Peyer's patch (tissue), 4 donors: ENCODE measurements around the gene ZC3H18. TPM values are rescaled to one million over a fixed set of nuclear protein-coding genes. Genes with fewer than 3 reads are reported as not detected.
A peak's percentile ranks its signal among the peaks of the same experiment; 100 is the strongest.

Experiments used
- DNase-seq, 3 donors: peaks; one replicate each; pipeline ENCODE4 v3.0.0-alpha.2; 2017 to 2019
- H3K27ac ChIP-seq, 4 donors: fragments of 200-600 bp; sonication (generic); one replicate each; pipeline ENCODE4 v1.5.1; 2016 to 2019
- H3K27me3 ChIP-seq, 2 donors: fragments of 200-600 bp; sonication (generic); one replicate each; pipeline ENCODE4 v1.5.1; 2019
- H3K36me3 ChIP-seq, 3 donors: fragments of 200-600 bp; sonication (generic); one replicate each; pipeline ENCODE4 v1.5.1; 2016 to 2019
- H3K4me1 ChIP-seq, 4 donors: fragments of 200-600 bp; sonication (generic); one replicate each; pipeline ENCODE4 v1.5.1; 2016 to 2019
- H3K4me3 ChIP-seq, 4 donors: fragments of 200-600 bp; sonication (generic); 1 replicate in 3 of 4; 2 replicates in 1 of 4; pipeline ENCODE4 v1.5.1; 2016 to 2019; ENCODE audit warnings: mild to moderate bottlenecking in 1 of 4
- H3K9me3 ChIP-seq, 4 donors: fragments of 200-600 bp; sonication (generic); one replicate each; pipeline ENCODE4 v1.5.1; 2016 to 2019; ENCODE audit warnings: mild to moderate bottlenecking in 1 of 4
- POLR2A ChIP-seq, 2 donors: fragments of 450-650 bp; IDR thresholded peaks; one replicate each; pipeline ENCODE4 v1.5.1; 2017; ENCODE audit warnings: antibody characterized with exemption in 2 of 2, mild to moderate bottlenecking in 2 of 2, moderate library complexity in 2 of 2
- total RNA-seq, 4 donors: library from RNA; depleted of rRNA; stranded (reverse); fragments of >200 nt; gene quantifications; one replicate each; pipeline ENCODE4 v1.1.0, GENCODE V29; 2016
- TF ChIP-seq, protein P1 (sequence below), 6 experiments: fragments of 450-650 bp in 4 of 6; fragments of 200-600 bp in 2 of 6; sonication (generic) in 1 of 6; IDR thresholded peaks; one replicate each; pipeline ENCODE4 v1.5.1; 2017 to 2019; ENCODE audit warnings: antibody characterized with exemption in 6 of 6, mild to moderate bottlenecking in 3 of 6, moderate library complexity in 1 of 6

Gene ZC3H18
- total RNA-seq, 4 donors from 2014 or later = 22.8 to 47.0 (median 32.9) TPM

DNA sequence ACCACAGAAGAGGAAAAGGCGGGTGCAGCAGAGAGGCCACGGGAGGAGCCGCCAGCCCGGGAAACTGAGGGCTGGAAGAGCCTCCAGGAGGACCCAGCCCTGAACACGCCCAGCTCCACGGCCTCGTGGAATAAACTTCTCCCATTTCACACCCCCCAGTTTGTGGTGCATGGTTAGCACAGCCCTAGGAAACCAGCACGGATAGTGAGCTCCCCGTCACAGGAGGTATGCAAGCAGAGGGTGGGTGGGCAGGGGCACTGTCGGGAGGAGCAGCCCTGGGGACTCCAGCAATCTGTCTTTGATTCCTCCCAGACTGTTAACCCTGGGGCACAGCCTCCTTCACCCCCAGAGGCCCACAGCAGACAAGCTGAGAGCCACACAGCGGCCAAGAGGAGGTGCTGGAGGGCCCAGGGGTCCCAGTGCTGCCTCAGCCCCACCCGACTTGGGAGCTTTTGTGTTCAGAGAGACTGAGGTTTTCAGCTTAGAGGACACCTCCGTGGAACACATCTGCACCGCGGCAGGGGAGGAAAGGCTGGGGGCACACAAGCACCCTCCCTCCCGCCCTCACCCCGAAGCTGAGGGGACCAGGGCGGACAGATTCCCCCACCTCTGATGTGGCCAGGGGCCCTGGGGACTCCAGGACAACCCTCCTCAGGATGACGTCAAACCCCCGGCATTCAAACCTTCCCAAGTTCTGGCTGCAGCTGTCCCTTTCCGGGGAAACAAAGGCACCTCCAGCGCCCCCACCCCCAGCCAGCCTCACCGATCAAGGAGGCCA is 66.5 kb downstream of the ZC3H18 start:
- TF ChIP-seq POLR2A (IDR thresholded peaks at IDR 0.05) = no peak
- TF ChIP-seq, protein P1, sequence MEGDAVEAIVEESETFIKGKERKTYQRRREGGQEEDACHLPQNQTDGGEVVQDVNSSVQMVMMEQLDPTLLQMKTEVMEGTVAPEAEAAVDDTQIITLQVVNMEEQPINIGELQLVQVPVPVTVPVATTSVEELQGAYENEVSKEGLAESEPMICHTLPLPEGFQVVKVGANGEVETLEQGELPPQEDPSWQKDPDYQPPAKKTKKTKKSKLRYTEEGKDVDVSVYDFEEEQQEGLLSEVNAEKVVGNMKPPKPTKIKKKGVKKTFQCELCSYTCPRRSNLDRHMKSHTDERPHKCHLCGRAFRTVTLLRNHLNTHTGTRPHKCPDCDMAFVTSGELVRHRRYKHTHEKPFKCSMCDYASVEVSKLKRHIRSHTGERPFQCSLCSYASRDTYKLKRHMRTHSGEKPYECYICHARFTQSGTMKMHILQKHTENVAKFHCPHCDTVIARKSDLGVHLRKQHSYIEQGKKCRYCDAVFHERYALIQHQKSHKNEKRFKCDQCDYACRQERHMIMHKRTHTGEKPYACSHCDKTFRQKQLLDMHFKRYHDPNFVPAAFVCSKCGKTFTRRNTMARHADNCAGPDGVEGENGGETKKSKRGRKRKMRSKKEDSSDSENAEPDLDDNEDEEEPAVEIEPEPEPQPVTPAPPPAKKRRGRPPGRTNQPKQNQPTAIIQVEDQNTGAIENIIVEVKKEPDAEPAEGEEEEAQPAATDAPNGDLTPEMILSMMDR (IDR thresholded peaks at IDR 0.05) = no peak
- DNase-seq = no peak
- no peak overlapping the region for H3K4me3 ChIP-seq
- H3K27ac ChIP-seq = peak overlapping the region in 1 of 4 donors; percentile 17
- no peaks in the 10 kb centered on the region for H3K9me3 ChIP-seq
- H3K27me3 ChIP-seq = no peaks in the 10 kb centered on the region
- H3K36me3 ChIP-seq = peaks cover 0 to 9% (median 0%) of the 10 kb centered on the region in 3 donors
- H3K4me1 ChIP-seq = peaks cover 0 to 65% (median 29%) of the 10 kb centered on the region in 4 donors

DNA sequence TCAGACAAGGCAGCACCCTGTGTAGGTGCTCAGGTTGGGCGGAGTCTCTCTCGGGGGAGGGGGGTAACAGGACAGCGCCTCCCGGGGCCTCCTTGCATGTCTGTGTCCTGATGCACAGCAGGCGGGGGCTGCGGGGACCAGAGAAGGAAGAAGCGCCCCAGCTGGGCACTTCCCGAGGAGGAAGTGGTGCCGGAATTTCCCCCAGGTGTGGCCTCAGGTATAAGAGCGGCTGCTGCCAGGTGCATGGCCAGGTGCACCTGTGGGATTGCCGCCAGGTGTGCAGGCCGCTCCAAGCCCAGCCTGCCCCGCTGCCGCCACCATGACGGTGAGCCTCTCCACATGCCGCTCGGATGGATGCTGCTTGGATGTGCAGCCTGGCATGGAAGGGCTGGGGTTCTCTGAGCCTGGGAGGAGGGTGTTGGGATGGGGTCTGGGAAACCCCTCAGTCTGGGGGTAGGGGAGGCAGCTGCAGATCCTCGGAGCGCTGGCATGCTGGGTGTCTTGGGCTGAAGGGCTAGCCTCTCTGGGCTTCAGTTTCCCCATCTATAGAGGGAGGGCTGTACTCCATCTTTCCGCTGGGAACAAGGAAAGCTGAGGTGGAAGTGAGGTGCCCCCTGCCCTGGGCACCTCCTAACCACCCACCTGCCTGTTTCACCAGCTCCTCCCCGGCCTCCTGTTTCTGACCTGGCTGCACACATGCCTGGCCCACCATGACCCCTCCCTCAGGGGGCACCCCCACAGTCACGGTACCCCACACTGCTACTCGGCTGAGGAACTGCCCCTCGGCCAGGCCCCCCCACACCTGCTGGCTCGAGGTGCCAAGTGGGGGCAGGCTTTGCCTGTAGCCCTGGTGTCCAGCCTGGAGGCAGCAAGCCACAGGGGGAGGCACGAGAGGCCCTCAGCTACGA is 68.4 kb downstream of the ZC3H18 start, which contains the start of gene IL17C:
IL17C (plus strand) TSS at position 250 of the 908 bp plus-strand sequence; CDS start at position 320, 70 bp downstream.
- Histone ChIP-seq H3K36me3 (peaks cover 0 to 4% (median 0%) of the 10 kb centered on the region in 3 donors), H3K9me3 (no peaks in the 10 kb centered on the region), H3K4me1 (peaks cover 0 to 59% (median 25%) of the 10 kb centered on the region in 4 donors), H3K27me3 (no peaks in the 10 kb centered on the region), H3K4me3 (peak within 1 kb of the TSS in 1 of 4 donors; percentile 16), H3K27ac (peak within 1 kb of the TSS in 1 of 4 donors; percentile 13)
- TF ChIP-seq, protein P1 (IDR thresholded peaks at IDR 0.05) = no peak
- no peak for TF ChIP-seq POLR2A (IDR thresholded peaks at IDR 0.05)
- peak; percentile 76 to 82 (median 77) for DNase-seq

DNA sequence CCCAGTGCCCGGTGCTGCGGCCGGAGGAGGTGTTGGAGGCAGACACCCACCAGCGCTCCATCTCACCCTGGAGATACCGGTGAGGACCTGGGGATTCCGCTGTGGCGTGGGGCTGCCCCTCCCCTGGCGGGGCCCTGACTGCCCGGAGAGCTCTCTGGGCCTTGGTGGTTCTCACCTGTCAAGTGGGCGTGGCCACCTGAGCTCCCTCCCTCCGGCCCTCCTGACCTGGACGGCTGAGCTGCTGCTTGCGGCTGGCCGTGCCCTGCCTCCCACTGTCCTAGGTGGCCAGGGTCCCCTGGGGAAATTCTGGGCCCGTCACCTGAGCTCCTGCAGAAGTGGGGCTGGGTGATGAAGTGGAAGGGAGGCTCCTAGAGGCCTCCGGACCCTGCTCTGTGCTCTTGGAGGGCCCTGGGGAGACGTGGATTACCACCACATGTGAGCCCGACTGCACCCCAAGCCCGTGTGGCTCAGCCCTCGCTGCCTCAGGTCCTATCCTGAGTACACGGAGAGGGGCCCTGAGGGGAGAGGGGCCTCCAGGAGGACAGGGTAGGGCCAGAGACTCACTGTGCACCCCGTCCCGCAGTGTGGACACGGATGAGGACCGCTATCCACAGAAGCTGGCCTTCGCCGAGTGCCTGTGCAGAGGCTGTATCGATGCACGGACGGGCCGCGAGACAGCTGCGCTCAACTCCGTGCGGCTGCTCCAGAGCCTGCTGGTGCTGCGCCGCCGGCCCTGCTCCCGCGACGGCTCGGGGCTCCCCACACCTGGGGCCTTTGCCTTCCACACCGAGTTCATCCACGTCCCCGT is 69.2 kb downstream of the ZC3H18 start:
- H3K9me3 ChIP-seq = no peaks in the 10 kb centered on the region

DNA sequence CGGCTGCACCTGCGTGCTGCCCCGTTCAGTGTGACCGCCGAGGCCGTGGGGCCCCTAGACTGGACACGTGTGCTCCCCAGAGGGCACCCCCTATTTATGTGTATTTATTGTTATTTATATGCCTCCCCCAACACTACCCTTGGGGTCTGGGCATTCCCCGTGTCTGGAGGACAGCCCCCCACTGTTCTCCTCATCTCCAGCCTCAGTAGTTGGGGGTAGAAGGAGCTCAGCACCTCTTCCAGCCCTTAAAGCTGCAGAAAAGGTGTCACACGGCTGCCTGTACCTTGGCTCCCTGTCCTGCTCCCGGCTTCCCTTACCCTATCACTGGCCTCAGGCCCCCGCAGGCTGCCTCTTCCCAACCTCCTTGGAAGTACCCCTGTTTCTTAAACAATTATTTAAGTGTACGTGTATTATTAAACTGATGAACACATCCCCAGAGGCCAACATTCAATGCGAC is 69.9 kb downstream of the ZC3H18 start:
- DNase-seq = no peak
- Histone ChIP-seq H3K27me3 (no peaks in the 10 kb centered on the region), H3K4me1 (peaks cover 0 to 45% (median 16%) of the 10 kb centered on the region in 4 donors), H3K9me3 (no peaks in the 10 kb centered on the region), H3K27ac (peak overlapping the region in 1 of 4 donors; percentile 31), H3K4me3 (peak overlapping the region in 1 of 4 donors; percentile 16), H3K36me3 (peaks cover 0 to 4% (median 0%) of the 10 kb centered on the region in 3 donors)
- TF ChIP-seq, protein P1 (IDR thresholded peaks at IDR 0.05) = no peak
- TF ChIP-seq POLR2A (IDR thresholded peaks at IDR 0.05) = no peak

More for the DNA sequence above, 69.2 kb downstream of the ZC3H18 start:
- DNase-seq = peak; percentile 61 to 83 (median 77)
- Histone ChIP-seq H3K27ac (peak overlapping the region in 1 of 4 donors; percentile 31), H3K4me1 (peaks cover 0 to 52% (median 19%) of the 10 kb centered on the region in 4 donors), H3K4me3 (peak overlapping the region in 1 of 4 donors; percentile 16), H3K36me3 (peaks cover 0 to 4% (median 0%) of the 10 kb centered on the region in 3 donors), H3K27me3 (no peaks in the 10 kb centered on the region)
- TF ChIP-seq, protein P1 (IDR thresholded peaks at IDR 0.05) = no peak
- TF ChIP-seq POLR2A (IDR thresholded peaks at IDR 0.05) = no peak
